ENCODE results near the gene KCNQ5. TPM values are rescaled to one million over a fixed set of nuclear protein-coding genes. Genes with fewer than 3 reads are reported as not detected.

The KCNQ5 gene
- total and polyA plus RNA-seq, 11 donors = 0.06 to 0.18 TPM; not detected in 9

DNA sequence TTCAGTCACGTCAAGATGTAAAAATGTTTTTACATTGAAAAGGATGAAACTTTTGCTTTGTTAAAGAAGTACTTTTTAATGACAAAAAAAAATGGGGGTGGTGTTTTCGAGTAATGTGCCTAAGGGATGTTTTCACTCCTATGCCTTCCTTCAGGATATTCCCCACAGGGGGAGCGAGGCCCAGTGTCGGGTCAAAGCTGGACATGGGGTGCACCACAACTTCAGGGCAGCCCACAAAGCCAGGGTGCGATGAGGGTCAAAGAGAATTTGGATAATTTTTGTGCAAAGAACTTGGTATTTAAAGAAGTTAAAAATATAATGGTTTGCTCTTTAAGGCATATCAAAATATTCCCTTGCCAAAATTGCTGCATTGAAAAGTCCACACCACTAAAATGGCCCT, 247.8 kb downstream of the KCNQ5 start:
- H3K4me1 ChIP-seq = no peaks in the 10 kb centered on the region
- TF ChIP-seq POLR2A (IDR thresholded peaks at IDR 0.05) (no peak), CTCF (IDR thresholded peaks at IDR 0.05) (no peak)
- H3K4me3 ChIP-seq = no peak overlapping the region
- no peaks in the 10 kb centered on the region for H3K36me3 ChIP-seq
- no peaks in the 10 kb centered on the region for H3K27me3 ChIP-seq
- ATAC-seq = no peak
- H3K27ac ChIP-seq = no peak overlapping the region
- DNase-seq = no peak
- WGBS, 4 donors = 87 to 91% (median 88%) methylated on average over 5 of the region's 5 CpGs
- intact Hi-C loops (cut with DNase I) = no loop called here
- H3K9me3 ChIP-seq = no peaks in the 10 kb centered on the region

DNA sequence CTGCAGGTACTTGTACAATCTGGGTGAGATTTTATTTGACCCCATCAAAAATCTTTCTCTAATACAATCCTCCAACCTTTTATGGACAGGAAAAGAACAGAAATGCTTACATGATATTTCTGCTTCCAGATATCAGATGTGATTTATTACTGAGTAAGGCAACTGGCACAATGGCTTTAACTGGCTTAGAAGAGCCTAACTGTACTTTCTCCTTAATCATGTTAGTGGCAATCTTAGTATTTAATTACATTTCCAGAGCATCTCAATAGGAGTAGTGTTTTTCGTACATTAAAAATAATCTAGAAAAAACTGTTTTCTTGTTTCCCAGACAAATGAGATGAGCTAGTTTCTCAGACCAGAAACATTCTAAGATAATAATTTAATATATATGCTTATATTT, 251.6 kb downstream of the KCNQ5 start:
- no peaks in the 10 kb centered on the region for H3K36me3 ChIP-seq
- H3K9me3 ChIP-seq = no peaks in the 10 kb centered on the region
- ATAC-seq = no peak
- WGBS, 4 donors = 85 to 96% (median 91%) methylated on average over 1 of the region's 1 CpG
- intact Hi-C loops (cut with DNase I) = no loop called here
- no peak overlapping the region for H3K27ac ChIP-seq
- H3K4me1 ChIP-seq = no peaks in the 10 kb centered on the region
- no peak for TF ChIP-seq CTCF (IDR thresholded peaks at IDR 0.05)
- no peak for TF ChIP-seq POLR2A (IDR thresholded peaks at IDR 0.05)
- H3K4me3 ChIP-seq = no peak overlapping the region
- no peak for DNase-seq
- no peaks in the 10 kb centered on the region for H3K27me3 ChIP-seq

GRCh38 chr6:72876256-72876655, 254.4 kb downstream of the KCNQ5 start:
- no peak overlapping the region for H3K27ac ChIP-seq
- ATAC-seq = no peak
- DNase-seq = no peak
- no peaks in the 10 kb centered on the region for H3K4me1 ChIP-seq
- H3K27me3 ChIP-seq = no peaks in the 10 kb centered on the region
- no peaks in the 10 kb centered on the region for H3K9me3 ChIP-seq
- TF ChIP-seq POLR2A (IDR thresholded peaks at IDR 0.05) (no peak), CTCF (IDR thresholded peaks at IDR 0.05) (no peak)
- no peak overlapping the region for H3K4me3 ChIP-seq
- intact Hi-C loops (cut with DNase I) = no loop called here
- H3K36me3 ChIP-seq = no peaks in the 10 kb centered on the region

- Histone ChIP-seq H3K27me3 (no peaks in the 10 kb centered on the region), H3K4me3 (no peak overlapping the region), H3K4me1 (no peaks in the 10 kb centered on the region), H3K36me3 (no peaks in the 10 kb centered on the region), H3K27ac (no peak overlapping the region), H3K9me3 (peaks cover 0 to 13% (median 0%) of the 10 kb centered on the region in 12 donors)
- intact Hi-C loops (cut with DNase I) = no loop called here
- DNase-seq (no peak), ATAC-seq (no peak)
- TF ChIP-seq CTCF (IDR thresholded peaks at IDR 0.05) = no peak
- TF ChIP-seq POLR2A (IDR thresholded peaks at IDR 0.05) = no peak
These were observed 264.3 kb downstream of the KCNQ5 start for GRCh38 chr6:72886170-72886569.
